Umbilical cord (tissue), 2 donors: ENCODE results near the gene SKAP2. TPM values are rescaled to one million over a fixed set of nuclear protein-coding genes. Genes with fewer than 3 reads are reported as not detected.

Experiments used
- DNase-seq: peaks from one replicate; pipeline ENCODE4 v3.0.0-alpha.2; 2015; ENCODE audit warnings: low spot score
- total RNA-seq: library from RNA; depleted of rRNA; stranded (reverse); fragments of >200 nt; gene quantifications from one replicate; pipeline ENCODE4 v1.2.3, GENCODE V29; 2014; ENCODE audit warnings: low replicate concordance; ENCODE audit not compliant: insufficient read depth

Gene SKAP2
- 12.0 TPM for total RNA-seq

- DNase-seq = peak; percentile 100
These were observed at the start of gene SKAP2 for GRCh38 chr7:26864309-26865093. Gene SKAP2, minus strand, starts transcription at chr7:26864590. Its CDS starts 161 bp downstream, at chr7:26864429.

- peak; percentile 19 for DNase-seq
These were observed 48.6 kb upstream of the SKAP2 start for GRCh38 chr7:26912933-26913536.

GRCh38 chr7:26912338-26912737, 47.9 kb upstream of the SKAP2 start:
- peak; percentile 13 for DNase-seq

GRCh38 chr7:26910221-26910620, 45.8 kb upstream of the SKAP2 start:
- no peak for DNase-seq

- no peak for DNase-seq
These were observed 35.9 kb upstream of the SKAP2 start for GRCh38 chr7:26900251-26900650.

GRCh38 chr7:26899519-26899918, 35.1 kb upstream of the SKAP2 start:
- DNase-seq = no peak

- DNase-seq = no peak
These were observed 34.5 kb upstream of the SKAP2 start for GRCh38 chr7:26898891-26899290.

GRCh38 chr7:26897928-26898327, 33.5 kb upstream of the SKAP2 start:
- no peak for DNase-seq

- no peak for DNase-seq
These were observed 27.3 kb upstream of the SKAP2 start for GRCh38 chr7:26891400-26892350.

- DNase-seq = no peak
These were observed 16.5 kb upstream of the SKAP2 start for GRCh38 chr7:26880852-26881251.

- no peak for DNase-seq
These were observed 15.3 kb upstream of the SKAP2 start for GRCh38 chr7:26879671-26880070.

GRCh38 chr7:26868841-26869495, 4.6 kb upstream of the SKAP2 start:
- DNase-seq = no peak

- DNase-seq = no peak
These were observed 651 bp upstream of the SKAP2 start for GRCh38 chr7:26865094-26865388.

GRCh38 chr7:26863518-26864308, 677 bp downstream of the SKAP2 start:
- no peak for DNase-seq

- no peak for DNase-seq
These were observed 1.6 kb downstream of the SKAP2 start for GRCh38 chr7:26862834-26863233.

GRCh38 chr7:26861050-26861449, 3.3 kb downstream of the SKAP2 start:
- no peak for DNase-seq

GRCh38 chr7:26860361-26860760, 4.0 kb downstream of the SKAP2 start:
- no peak for DNase-seq

- no peak for DNase-seq
These were observed 4.7 kb downstream of the SKAP2 start for GRCh38 chr7:26859720-26860119.

GRCh38 chr7:26858735-26859134, 5.7 kb downstream of the SKAP2 start:
- DNase-seq = no peak

- no peak for DNase-seq
These were observed 6.1 kb downstream of the SKAP2 start for GRCh38 chr7:26858241-26858715.
